AG04449 (cell line): Measurements from ENCODE around the gene SPTB.

Experiments
- CTCF ChIA-PET: fragments of 350-600 bp; formaldehyde crosslinking; extraction: SDS; loops from one replicate; lab custom pipeline; 2021; ENCODE audit warnings: antibody characterized with exemption; lab: Yijun Ruan, JAX
- POLR2A ChIA-PET: fragments of 400-600, 350-600 bp; formaldehyde crosslinking; extraction: SDS; loops from one replicate; lab custom pipeline; 2020; ENCODE audit warnings: antibody characterized with exemption, inconsistent platforms; lab: Yijun Ruan, JAX
- DNase-seq: peaks from one replicate; pipeline ENCODE4 v3.0.0-alpha.2; 2010; ENCODE audit warnings: low read depth, low spot score
- H3K4me3 ChIP-seq: 2 replicates; pipeline ENCODE4 v1.5.1; 2011; ENCODE audit warnings: low read depth, mild to moderate bottlenecking, control low read depth, low read length
- TF ChIP-seq, protein P1 (sequence below): IDR thresholded peaks from one replicate; pipeline ENCODE4 v1.5.1; 2011; ENCODE audit warnings: mild to moderate bottlenecking, moderate library complexity, low read length, control low read depth, inconsistent platforms; ENCODE audit not compliant: insufficient read depth; ENCODE audit errors: missing control alignments

The SPTB gene

GRCh38 chr14:64861916-64862315, 17.8 kb downstream of the SPTB start:
- no peak overlapping the region for H3K4me3 ChIP-seq
- DNase-seq, result no peak
- TF ChIP-seq, protein P1, sequence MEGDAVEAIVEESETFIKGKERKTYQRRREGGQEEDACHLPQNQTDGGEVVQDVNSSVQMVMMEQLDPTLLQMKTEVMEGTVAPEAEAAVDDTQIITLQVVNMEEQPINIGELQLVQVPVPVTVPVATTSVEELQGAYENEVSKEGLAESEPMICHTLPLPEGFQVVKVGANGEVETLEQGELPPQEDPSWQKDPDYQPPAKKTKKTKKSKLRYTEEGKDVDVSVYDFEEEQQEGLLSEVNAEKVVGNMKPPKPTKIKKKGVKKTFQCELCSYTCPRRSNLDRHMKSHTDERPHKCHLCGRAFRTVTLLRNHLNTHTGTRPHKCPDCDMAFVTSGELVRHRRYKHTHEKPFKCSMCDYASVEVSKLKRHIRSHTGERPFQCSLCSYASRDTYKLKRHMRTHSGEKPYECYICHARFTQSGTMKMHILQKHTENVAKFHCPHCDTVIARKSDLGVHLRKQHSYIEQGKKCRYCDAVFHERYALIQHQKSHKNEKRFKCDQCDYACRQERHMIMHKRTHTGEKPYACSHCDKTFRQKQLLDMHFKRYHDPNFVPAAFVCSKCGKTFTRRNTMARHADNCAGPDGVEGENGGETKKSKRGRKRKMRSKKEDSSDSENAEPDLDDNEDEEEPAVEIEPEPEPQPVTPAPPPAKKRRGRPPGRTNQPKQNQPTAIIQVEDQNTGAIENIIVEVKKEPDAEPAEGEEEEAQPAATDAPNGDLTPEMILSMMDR, result no peak
- ChIA-PET POLR2A (no interaction called here), CTCF (interaction anchor here (1.7 kb wide), 1 partner anchor 60 kb away, joined by 5 read pairs; no protein-coding TSS in a partner anchor)

- CTCF ChIA-PET, result no interaction called here
- POLR2A ChIA-PET, result no interaction called here
- DNase-seq, result no peak
- TF ChIP-seq, protein P1, result no peak
- no peak overlapping the region for H3K4me3 ChIP-seq
These were observed 19.7 kb downstream of the SPTB start for GRCh38 chr14:64860039-64860438.

DNA sequence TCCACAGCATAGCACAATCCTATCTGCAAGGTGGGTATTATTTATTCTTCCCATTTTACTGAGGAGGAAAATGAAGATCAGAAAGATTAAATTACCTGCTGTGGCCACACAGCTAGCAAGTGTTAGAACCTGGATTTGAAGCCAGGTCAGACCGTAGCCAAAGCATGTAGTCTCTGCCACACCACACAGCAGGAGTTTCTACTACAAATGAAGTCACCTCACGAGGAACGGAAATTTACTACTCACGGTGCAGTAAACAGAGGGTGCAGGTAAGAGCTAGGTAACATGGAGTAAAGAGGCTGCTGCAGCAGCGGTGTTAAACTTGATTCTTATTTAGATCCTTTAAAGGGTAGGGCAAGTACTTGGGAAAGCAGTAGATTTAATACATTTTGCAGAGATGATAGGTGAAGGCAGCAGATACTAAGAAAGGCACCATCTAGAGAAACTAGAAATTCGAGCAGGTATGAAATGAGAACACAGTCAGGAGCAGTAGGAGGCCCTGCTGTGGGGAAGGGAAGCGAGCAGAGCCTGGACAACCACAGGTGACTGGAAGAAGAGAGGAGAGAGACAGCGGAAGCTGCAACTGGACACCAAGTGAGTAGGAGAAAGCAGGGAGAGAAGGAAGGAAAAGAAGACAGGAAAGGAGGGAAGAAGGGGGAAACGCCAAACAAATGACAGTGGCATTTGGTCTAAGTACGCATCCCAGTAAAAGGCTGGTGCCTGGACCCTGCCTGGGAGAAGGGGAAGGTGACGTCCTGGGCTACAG, 21.5 kb downstream of the SPTB start:
- TF ChIP-seq, protein P1, result no peak
- H3K4me3 ChIP-seq, result no peak overlapping the region
- CTCF ChIA-PET, result interaction anchor here (1.1 to 1.9 kb wide), 4 partner anchors 17 to 34 kb away, joined by 3 to 7 read pairs (median 4); no protein-coding TSS in a partner anchor
- DNase-seq, result no peak
- POLR2A ChIA-PET, result interaction anchor here (0.6 kb wide), 1 partner anchor 11 kb away, joined by 3 read pairs; no protein-coding TSS in a partner anchor

DNA sequence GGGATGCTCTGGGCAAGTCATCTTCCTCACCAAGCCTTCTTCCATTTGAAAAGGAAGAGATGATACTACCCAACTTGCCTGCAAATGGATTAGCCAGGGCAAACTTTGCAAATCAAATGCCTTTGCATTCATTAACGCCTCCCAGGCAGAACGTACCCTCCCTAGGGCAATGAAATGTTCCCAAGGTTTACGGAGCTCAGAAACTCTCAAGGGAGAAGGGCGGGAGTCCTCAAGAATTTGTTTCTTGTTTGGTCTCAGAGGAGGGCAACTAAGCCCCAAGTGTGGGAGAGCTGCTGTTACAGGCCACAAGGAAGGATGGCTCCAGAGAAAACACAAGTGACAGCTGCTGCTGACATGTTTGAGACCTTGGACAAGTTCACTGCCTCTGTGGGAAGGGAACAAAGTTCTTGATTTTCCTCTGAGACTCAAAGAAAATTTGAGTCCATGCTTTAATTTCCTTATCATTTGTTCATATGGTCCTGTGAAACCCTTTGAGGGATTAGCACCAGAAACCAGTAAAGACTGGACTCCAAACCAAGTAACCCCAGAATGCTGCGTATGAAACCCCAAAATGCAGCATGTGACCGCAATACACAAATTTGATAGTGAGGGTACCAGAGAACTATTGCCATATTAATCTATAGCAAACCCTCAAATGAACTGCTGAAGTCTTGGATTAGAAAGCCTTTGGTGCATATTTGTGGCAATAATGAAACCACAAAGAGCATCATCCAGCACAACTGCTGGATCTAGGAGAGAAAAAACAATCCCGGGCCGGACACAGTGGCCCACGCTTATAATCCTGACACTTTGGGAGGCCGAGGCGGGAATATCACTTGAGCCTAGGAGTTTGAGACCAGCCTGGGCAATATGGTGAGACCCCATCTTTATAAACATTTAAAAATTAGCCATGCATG, 22.9 kb downstream of the SPTB start:
- DNase-seq, result no peak
- ChIA-PET POLR2A (no interaction called here), CTCF (interaction anchor here (1.1 to 2.2 kb wide), 6 partner anchors 15 to 54 kb away, joined by 3 to 8 read pairs (median 5); no protein-coding TSS in a partner anchor)
- TF ChIP-seq, protein P1, result no peak
- H3K4me3 ChIP-seq, result no peak overlapping the region

DNA sequence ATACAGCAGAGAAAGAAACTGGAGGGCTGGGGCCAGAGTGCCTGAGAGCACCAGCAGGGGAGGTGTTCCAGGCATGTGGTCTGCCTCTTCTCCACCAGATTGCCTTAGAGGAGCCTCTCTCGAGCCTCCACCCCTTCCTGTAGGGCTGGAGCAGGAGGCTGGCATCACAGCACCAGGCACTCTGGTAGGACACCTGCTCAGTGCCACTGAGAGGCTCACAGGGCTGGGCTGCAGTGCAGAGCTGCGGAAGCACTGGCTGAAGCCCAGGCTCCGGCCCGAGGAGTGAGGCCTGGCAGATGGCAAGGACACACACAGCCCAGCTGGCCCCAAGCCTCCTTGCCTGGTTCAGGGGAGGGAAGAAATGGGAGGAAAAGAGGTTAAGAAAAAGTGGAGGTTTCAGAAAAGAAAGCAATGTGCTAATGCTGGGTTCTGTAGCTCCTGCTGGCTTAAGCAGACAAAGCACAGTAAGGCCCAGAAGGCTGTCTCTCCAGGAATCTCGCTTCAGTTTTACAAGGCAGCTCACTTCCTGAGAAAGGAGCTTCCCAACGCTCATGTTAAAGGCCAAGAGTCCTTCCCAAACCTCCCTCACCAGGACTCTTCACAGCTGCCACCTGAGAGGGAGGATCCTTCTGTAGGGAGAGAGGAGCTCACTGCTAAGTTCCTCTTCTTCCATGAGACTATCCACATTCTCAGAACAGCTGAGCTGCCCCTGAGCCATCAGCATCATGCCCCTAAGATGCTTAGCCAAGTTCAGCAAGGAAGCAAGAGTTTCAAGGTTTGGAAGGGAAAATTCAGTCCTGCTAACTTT, 23.8 kb downstream of the SPTB start:
- CTCF ChIA-PET, result interaction anchor here (1.1 to 2.2 kb wide), 3 partner anchors 15 to 55 kb away, joined by 3 to 8 read pairs (median 4); no protein-coding TSS in a partner anchor
- TF ChIP-seq, protein P1, result no peak
- no peak overlapping the region for H3K4me3 ChIP-seq
- POLR2A ChIA-PET, result no interaction called here
- no peak for DNase-seq
